GM23338 (cell line): Measurements from ENCODE around the gene OR1M1. TPM values are rescaled to one million over a fixed set of nuclear protein-coding genes. Genes with fewer than 3 reads are reported as not detected.

Experiments
- ATAC-seq: fragments of 200-7000 bp; cut with Tn5 transposase; 3 replicates; pipeline ENCODE4 v1.9.1; 2020
- DNase-seq: peaks from one replicate; pipeline ENCODE4 v3.0.0-alpha.2; 2015; ENCODE audit warnings: low spot score
- H2AFZ ChIP-seq: fragments of 200-600 bp; sonication (generic); 2 replicates; pipeline ENCODE4 v1.8.0; 2016; ENCODE audit warnings: antibody characterized with exemption, mild to moderate bottlenecking, moderate library complexity
- H3F3A ChIP-seq: fragments of 200-600 bp; sonication (generic); replicated peaks from 2 replicates; pipeline ENCODE4 v1.8.0; 2017; ENCODE audit warnings: antibody characterized with exemption, mixed run types, low read depth
- H3K27ac ChIP-seq: fragments of 200-600 bp; sonication (generic); 2 replicates; pipeline ENCODE4 v1.6.1; 2016; ENCODE audit warnings: low read depth
- H3K27me3 ChIP-seq: fragments of 200-600 bp; sonication (generic); 2 replicates; pipeline ENCODE4 v1.8.0; 2016; ENCODE audit warnings: mild to moderate bottlenecking, mixed run types, moderate library complexity; ENCODE audit not compliant: insufficient read depth
- H3K36me3 ChIP-seq: fragments of 200-600 bp; sonication (generic); 2 replicates; pipeline ENCODE4 v1.8.0; 2016; ENCODE audit warnings: mild to moderate bottlenecking; ENCODE audit not compliant: insufficient read depth
- H3K4me1 ChIP-seq: fragments of 200-600 bp; sonication (generic); 2 replicates; pipeline ENCODE4 v1.8.0; 2016; ENCODE audit warnings: mild to moderate bottlenecking, moderate library complexity; ENCODE audit not compliant: insufficient read depth
- H3K4me2 ChIP-seq: fragments of 200-600 bp; sonication (generic); 2 replicates; pipeline ENCODE4 v1.7.1; 2017; ENCODE audit warnings: mixed run types
- H3K4me3 ChIP-seq: fragments of 200-600 bp; sonication (generic); 2 replicates; pipeline ENCODE4 v1.6.1; 2016; ENCODE audit warnings: mixed run types
- H3K79me2 ChIP-seq: fragments of 200-600 bp; sonication (generic); replicated peaks from 2 replicates; pipeline ENCODE4 v1.8.0; 2017; ENCODE audit warnings: mild to moderate bottlenecking; ENCODE audit not compliant: insufficient read depth
- H3K9me2 ChIP-seq: fragments of 200-600 bp; sonication (generic); 2 replicates; pipeline ENCODE4 v1.8.0; 2017; ENCODE audit not compliant: insufficient read depth
- H4K20me1 ChIP-seq: fragments of 200-600 bp; sonication (generic); replicated peaks from 2 replicates; pipeline ENCODE4 v1.8.0; 2017; ENCODE audit warnings: mild to moderate bottlenecking; ENCODE audit not compliant: insufficient read depth
- H3K27ac Mint-ChIP-seq: 2 replicates; pipeline ENCODE4 v1.8.0; 2020; ENCODE audit warnings: inconsistent platforms, mild to moderate bottlenecking, moderate library complexity, mixed read lengths
- H3K27me3 Mint-ChIP-seq: 3 replicates; pipeline ENCODE4 v1.8.0; 2022; ENCODE audit warnings: low read depth, mild to moderate bottlenecking, moderate library complexity, mixed read lengths, inconsistent platforms; ENCODE audit not compliant: insufficient read depth, poor library complexity
- H3K36me3 Mint-ChIP-seq: 3 replicates; pipeline ENCODE4 v1.8.0; 2021; ENCODE audit warnings: low read depth, mild to moderate bottlenecking, inconsistent platforms, moderate library complexity, mixed read lengths
- H3K4me1 Mint-ChIP-seq: 3 replicates; pipeline ENCODE4 v1.8.0; 2020; ENCODE audit warnings: mild to moderate bottlenecking, inconsistent platforms, mixed read lengths
- H3K4me3 Mint-ChIP-seq: 3 replicates; pipeline ENCODE4 v1.8.0; 2021; ENCODE audit warnings: moderate library complexity, mild to moderate bottlenecking, inconsistent platforms, mixed read lengths
- H3K9me3 Mint-ChIP-seq: 3 replicates; pipeline ENCODE4 v1.8.0; 2020; ENCODE audit warnings: moderate library complexity, mild to moderate bottlenecking, inconsistent platforms, mixed read lengths
- EZH2phosphoT487 ChIP-seq: fragments of 200-600 bp; sonication (generic); IDR thresholded peaks from one replicate; pipeline ENCODE4 v1.8.1; 2018; ENCODE audit warnings: antibody characterized with exemption; ENCODE audit not compliant: unreplicated experiment
- JUNB ChIP-seq: IDR thresholded peaks from one replicate; pipeline ENCODE4 v1.6.1; 2016; ENCODE audit warnings: antibody characterized with exemption; ENCODE audit not compliant: unreplicated experiment
- NANOG ChIP-seq: IDR thresholded peaks from 2 replicates; pipeline ENCODE4 v1.6.1; 2016; ENCODE audit warnings: antibody characterized with exemption, borderline replicate concordance
- ZNF462 ChIP-seq: fragments of 250-450 bp; sonication (Bioruptor Pico); IDR thresholded peaks from 2 replicates; pipeline ENCODE4 v1.5.0; 2020; ENCODE audit warnings: mild to moderate bottlenecking, moderate library complexity
- polyA plus RNA-seq: library from polyadenylated mRNA; unstranded; fragments of >200 nt; fragmentation: Nextera tagmentation; extraction: Ambion mirVana; gene quantifications from 2 replicates; pipeline ENCODE4 v1.2.1, GENCODE V29; 2016
- total RNA-seq: library from RNA; depleted of rRNA; stranded (reverse); fragments of >200 nt; shearing (Covaris generic); gene quantifications from 2 replicates; pipeline ENCODE4 v1.2.3, GENCODE V29; 2014
- TF ChIP-seq, protein P1 (sequence below): IDR thresholded peaks from 2 replicates; pipeline ENCODE4 v1.6.1; 2016; ENCODE audit warnings: antibody characterized with exemption

OR1M1 gene
- total and polyA plus RNA-seq, 2 experiments from 2014 or later, result not detected

GRCh38 chr19:9065457-9066014, 21.3 kb upstream of the OR1M1 start:
- ATAC-seq, result no peak
- Mint-ChIP-seq H3K4me3 (no peak overlapping the region), H3K27ac (no peak overlapping the region), H3K9me3 (peaks cover 95% of the 10 kb centered on the region), H3K27me3 (peaks cover 5% of the 10 kb centered on the region), H3K4me1 (no peaks in the 10 kb centered on the region), H3K36me3 (peaks cover 32% of the 10 kb centered on the region)
- H3K4me2 ChIP-seq, result no peak overlapping the region
- no peaks in the 10 kb centered on the region for H3K27me3 ChIP-seq
- no peaks in the 10 kb centered on the region for H3K79me2 ChIP-seq
- DNase-seq, result peak; percentile 57
- no peaks in the 10 kb centered on the region for H3K36me3 ChIP-seq
- H3F3A ChIP-seq, result no peaks in the 10 kb centered on the region
- no peaks in the 10 kb centered on the region for H3K9me2 ChIP-seq
- H2AFZ ChIP-seq, result peak overlapping the region; percentile 93
- H3K4me1 ChIP-seq, result peaks cover 3% of the 10 kb centered on the region; the same call in 1 of the 2 replicates
- TF ChIP-seq NANOG, result no peak
- no peak for TF ChIP-seq JUNB
- TF ChIP-seq ZNF462, result no peak
- no peak overlapping the region for H3K27ac ChIP-seq
- H4K20me1 ChIP-seq, result no peaks in the 10 kb centered on the region
- H3K4me3 ChIP-seq, result no peak overlapping the region

- Mint-ChIP-seq H3K27ac (no peak overlapping the region), H3K4me1 (no peaks in the 10 kb centered on the region), H3K27me3 (peaks cover 1% of the 10 kb centered on the region), H3K9me3 (peaks cover 97% of the 10 kb centered on the region), H3K4me3 (no peak overlapping the region), H3K36me3 (peaks cover 30% of the 10 kb centered on the region)
- Histone ChIP-seq H3K27ac (0 out of 2 replicates have a peak overlapping the region, but pooled peaks have one; percentile 79), H3K4me3 (no peak overlapping the region), H3K27me3 (no peaks in the 10 kb centered on the region), H3K79me2 (no peaks in the 10 kb centered on the region), H3K4me2 (peak overlapping the region; percentile 49; the same call in 1 of the 2 replicates), H4K20me1 (no peaks in the 10 kb centered on the region), H3K36me3 (no peaks in the 10 kb centered on the region), H2AFZ (peak overlapping the region; percentile 66; the same call in 1 of the 2 replicates), H3K9me2 (peaks cover 6% of the 10 kb centered on the region; the same call in 1 of the 2 replicates), H3K4me1 (peaks cover 17% of the 10 kb centered on the region), H3F3A (no peaks in the 10 kb centered on the region; the same call in 1 of the 2 replicates)
- DNase-seq, result peak; percentile 74
- no peak for ATAC-seq
- TF ChIP-seq EZH2phosphoT487 (no peak), ZNF462 (no peak)
- TF ChIP-seq, protein P1, sequence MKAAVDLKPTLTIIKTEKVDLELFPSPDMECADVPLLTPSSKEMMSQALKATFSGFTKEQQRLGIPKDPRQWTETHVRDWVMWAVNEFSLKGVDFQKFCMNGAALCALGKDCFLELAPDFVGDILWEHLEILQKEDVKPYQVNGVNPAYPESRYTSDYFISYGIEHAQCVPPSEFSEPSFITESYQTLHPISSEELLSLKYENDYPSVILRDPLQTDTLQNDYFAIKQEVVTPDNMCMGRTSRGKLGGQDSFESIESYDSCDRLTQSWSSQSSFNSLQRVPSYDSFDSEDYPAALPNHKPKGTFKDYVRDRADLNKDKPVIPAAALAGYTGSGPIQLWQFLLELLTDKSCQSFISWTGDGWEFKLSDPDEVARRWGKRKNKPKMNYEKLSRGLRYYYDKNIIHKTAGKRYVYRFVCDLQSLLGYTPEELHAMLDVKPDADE, result no peak
Measured at GRCh38 chr19:9070066-9070465, 16.8 kb upstream of the OR1M1 start.
